ENCODE measurements around the gene TICAM2.

DNA sequence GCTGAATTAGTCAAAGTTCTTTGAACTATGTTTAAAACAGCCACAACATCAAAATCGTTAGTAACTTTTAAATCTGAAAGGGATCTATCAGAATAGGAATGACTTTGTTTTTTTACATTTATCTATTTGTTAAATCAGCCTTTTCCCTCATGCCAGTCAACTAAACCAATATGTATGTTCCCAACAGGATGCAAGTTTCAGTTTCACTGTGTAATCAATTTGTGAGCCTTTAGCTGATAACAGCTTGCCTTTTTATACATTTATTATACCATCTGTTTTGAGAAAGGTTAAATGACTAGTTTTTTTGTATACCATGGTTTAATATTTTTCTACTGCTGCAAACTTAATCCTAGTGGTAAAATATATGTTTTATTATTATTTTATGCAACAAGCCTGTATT is 14.6 kb upstream of the TICAM2 start:
- TF ChIP-seq, protein P1, sequence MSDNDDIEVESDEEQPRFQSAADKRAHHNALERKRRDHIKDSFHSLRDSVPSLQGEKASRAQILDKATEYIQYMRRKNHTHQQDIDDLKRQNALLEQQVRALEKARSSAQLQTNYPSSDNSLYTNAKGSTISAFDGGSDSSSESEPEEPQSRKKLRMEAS (IDR thresholded peaks at IDR 0.05), result no peak
- TF ChIP-seq, protein P2, sequence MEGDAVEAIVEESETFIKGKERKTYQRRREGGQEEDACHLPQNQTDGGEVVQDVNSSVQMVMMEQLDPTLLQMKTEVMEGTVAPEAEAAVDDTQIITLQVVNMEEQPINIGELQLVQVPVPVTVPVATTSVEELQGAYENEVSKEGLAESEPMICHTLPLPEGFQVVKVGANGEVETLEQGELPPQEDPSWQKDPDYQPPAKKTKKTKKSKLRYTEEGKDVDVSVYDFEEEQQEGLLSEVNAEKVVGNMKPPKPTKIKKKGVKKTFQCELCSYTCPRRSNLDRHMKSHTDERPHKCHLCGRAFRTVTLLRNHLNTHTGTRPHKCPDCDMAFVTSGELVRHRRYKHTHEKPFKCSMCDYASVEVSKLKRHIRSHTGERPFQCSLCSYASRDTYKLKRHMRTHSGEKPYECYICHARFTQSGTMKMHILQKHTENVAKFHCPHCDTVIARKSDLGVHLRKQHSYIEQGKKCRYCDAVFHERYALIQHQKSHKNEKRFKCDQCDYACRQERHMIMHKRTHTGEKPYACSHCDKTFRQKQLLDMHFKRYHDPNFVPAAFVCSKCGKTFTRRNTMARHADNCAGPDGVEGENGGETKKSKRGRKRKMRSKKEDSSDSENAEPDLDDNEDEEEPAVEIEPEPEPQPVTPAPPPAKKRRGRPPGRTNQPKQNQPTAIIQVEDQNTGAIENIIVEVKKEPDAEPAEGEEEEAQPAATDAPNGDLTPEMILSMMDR (IDR thresholded peaks at IDR 0.05), result no peak
- TF ChIP-seq RCOR1 (IDR thresholded peaks at IDR 0.05; ENCODE audit: low read depth, low read length), result no peak
- no peak for TF ChIP-seq EP300 (IDR thresholded peaks at IDR 0.05)
- no peak for TF ChIP-seq PHF8 (IDR thresholded peaks at IDR 0.05; ENCODE audit: borderline replicate concordance, low read depth)
- no peak for TF ChIP-seq POLR2A (IDR thresholded peaks at IDR 0.05; ENCODE audit: low read length)
- TF ChIP-seq MYC (IDR thresholded peaks at IDR 0.05; ENCODE audit: borderline replicate concordance, low read length), result no peak
- no peak for TF ChIP-seq ZFP36 (IDR thresholded peaks at IDR 0.05; ENCODE audit: borderline replicate concordance, partially characterized antibody)
- TF ChIP-seq, protein P3, sequence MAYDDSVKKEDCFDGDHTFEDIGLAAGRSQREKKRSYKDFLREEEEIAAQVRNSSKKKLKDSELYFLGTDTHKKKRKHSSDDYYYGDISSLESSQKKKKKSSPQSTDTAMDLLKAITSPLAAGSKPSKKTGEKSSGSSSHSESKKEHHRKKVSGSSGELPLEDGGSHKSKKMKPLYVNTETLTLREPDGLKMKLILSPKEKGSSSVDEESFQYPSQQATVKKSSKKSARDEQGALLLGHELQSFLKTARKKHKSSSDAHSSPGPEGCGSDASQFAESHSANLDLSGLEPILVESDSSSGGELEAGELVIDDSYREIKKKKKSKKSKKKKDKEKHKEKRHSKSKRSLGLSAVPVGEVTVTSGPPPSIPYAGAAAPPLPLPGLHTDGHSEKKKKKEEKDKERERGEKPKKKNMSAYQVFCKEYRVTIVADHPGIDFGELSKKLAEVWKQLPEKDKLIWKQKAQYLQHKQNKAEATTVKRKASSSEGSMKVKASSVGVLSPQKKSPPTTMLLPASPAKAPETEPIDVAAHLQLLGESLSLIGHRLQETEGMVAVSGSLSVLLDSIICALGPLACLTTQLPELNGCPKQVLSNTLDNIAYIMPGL (CRISPR knock-in tag; IDR thresholded peaks at IDR 0.05; ENCODE audit: borderline replicate concordance), result no peak
- no peak for TF ChIP-seq TP53 (CRISPR knock-in tag; IDR thresholded peaks at IDR 0.05)
- TF ChIP-seq RNF2 (IDR thresholded peaks at IDR 0.05; ENCODE audit: borderline replicate concordance, low read depth), result no peak
- TF ChIP-seq KDM1A (IDR thresholded peaks at IDR 0.05; ENCODE audit: low read depth), result no peak
- no peak for TF ChIP-seq CBX2 (IDR thresholded peaks at IDR 0.05; ENCODE audit: borderline replicate concordance, low read depth)

Measured in A549 (cell line).